ENCODE results near the gene PRELP. TPM values are rescaled to one million over a fixed set of nuclear protein-coding genes. Genes with fewer than 3 reads are reported as not detected.

Gene PRELP
- polyA plus RNA-seq, 1 experiment = 3.9 TPM

- H3K4me3 ChIP-seq (ENCODE audit: low read depth, low read length) = peak overlapping the region; percentile 40
- TF ChIP-seq CTCF (IDR thresholded peaks at IDR 0.05; ENCODE audit: insufficient read depth, low read depth, low read length) = no peak
- no peak for DNase-seq (ENCODE audit: low read depth)
- no peaks in the 10 kb centered on the region for H3K27me3 ChIP-seq (ENCODE audit: control insufficient read depth, insufficient read depth, low read length)
- CTCF ChIA-PET = interaction anchor here (1.7 to 7.2 kb wide), 7 partner anchors 9 to 135 kb away, joined by 4 to 52 read pairs (median 13); no protein-coding TSS in a partner anchor
- no peaks in the 10 kb centered on the region for H3K36me3 ChIP-seq (ENCODE audit: control insufficient read depth, insufficient read depth, low read length)
- POLR2A ChIA-PET = interaction anchor here (0.6 to 1.1 kb wide), 3 partner anchors 10 to 134 kb away, joined by 4 to 11 read pairs (median 4); no protein-coding TSS in a partner anchor
Measured at GRCh38 chr1:203476216-203476814, 709 bp downstream of the PRELP start.

- no peak overlapping the region for H3K4me3 ChIP-seq (ENCODE audit: low read depth, low read length)
- CTCF ChIA-PET = interaction anchor here (0.6 to 7.2 kb wide), 9 partner anchors 10 to 205 kb away, joined by 3 to 52 read pairs (median 5); no protein-coding TSS in a partner anchor
- no peak for DNase-seq (ENCODE audit: low read depth)
- no peaks in the 10 kb centered on the region for H3K36me3 ChIP-seq (ENCODE audit: control insufficient read depth, insufficient read depth, low read length)
- POLR2A ChIA-PET = no interaction called here
- H3K27me3 ChIP-seq (ENCODE audit: control insufficient read depth, insufficient read depth, low read length) = no peaks in the 10 kb centered on the region
- no peak for TF ChIP-seq CTCF (IDR thresholded peaks at IDR 0.05; ENCODE audit: insufficient read depth, low read depth, low read length)
Measured at GRCh38 chr1:203477748-203478147, 2.1 kb downstream of the PRELP start.

GRCh38 chr1:203478231-203478630 is 2.6 kb downstream of the PRELP start:
- TF ChIP-seq CTCF (IDR thresholded peaks at IDR 0.05; ENCODE audit: insufficient read depth, low read depth, low read length) = no peak
- ChIA-PET POLR2A (interaction anchor here (0.6 kb wide), 1 partner anchor 173 kb away, joined by 6 read pairs; no protein-coding TSS in a partner anchor), CTCF (interaction anchor here (0.8 to 7.2 kb wide), 7 partner anchors 10 to 205 kb away, joined by 3 to 52 read pairs (median 11); no protein-coding TSS in a partner anchor)
- DNase-seq (ENCODE audit: low read depth) = no peak
- Histone ChIP-seq H3K27me3 (ENCODE audit: control insufficient read depth, insufficient read depth, low read length) (no peaks in the 10 kb centered on the region), H3K4me3 (ENCODE audit: low read depth, low read length) (no peak overlapping the region), H3K36me3 (ENCODE audit: control insufficient read depth, insufficient read depth, low read length) (no peaks in the 10 kb centered on the region)

- ChIA-PET CTCF (interaction anchor here (0.8 to 7.2 kb wide), 11 partner anchors 9 to 212 kb away, joined by 3 to 52 read pairs (median 8); no protein-coding TSS in a partner anchor), POLR2A (no interaction called here)
- no peak for TF ChIP-seq CTCF (IDR thresholded peaks at IDR 0.05; ENCODE audit: insufficient read depth, low read depth, low read length)
Measured at GRCh38 chr1:203478986-203479385, 3.4 kb downstream of the PRELP start.

GRCh38 chr1:203479646-203480045 is 4.0 kb downstream of the PRELP start:
- TF ChIP-seq CTCF (IDR thresholded peaks at IDR 0.05; ENCODE audit: insufficient read depth, low read depth, low read length) = no peak
- Histone ChIP-seq H3K36me3 (ENCODE audit: control insufficient read depth, insufficient read depth, low read length) (no peaks in the 10 kb centered on the region), H3K27me3 (ENCODE audit: control insufficient read depth, insufficient read depth, low read length) (no peaks in the 10 kb centered on the region), H3K4me3 (ENCODE audit: low read depth, low read length) (no peak overlapping the region)
- ChIA-PET CTCF (interaction anchor here (0.7 to 7.2 kb wide), 16 partner anchors 8 to 669 kb away, joined by 3 to 52 read pairs (median 4); no protein-coding TSS in a partner anchor), POLR2A (no interaction called here)
- no peak for DNase-seq (ENCODE audit: low read depth)

More at GRCh38 chr1:203478986-203479385, 3.4 kb downstream of the PRELP start:
- no peaks in the 10 kb centered on the region for H3K36me3 ChIP-seq (ENCODE audit: control insufficient read depth, insufficient read depth, low read length)
- H3K27me3 ChIP-seq (ENCODE audit: control insufficient read depth, insufficient read depth, low read length) = no peaks in the 10 kb centered on the region
- no peak for DNase-seq (ENCODE audit: low read depth)
- H3K4me3 ChIP-seq (ENCODE audit: low read depth, low read length) = no peak overlapping the region
